GM21619 (cell line): Measurements from ENCODE around the gene SPTSSA.
"Not testable (repeated sequence)": the region's sequence is repeated elsewhere in the genome, so short reads cannot be mapped to it uniquely, and the experiment has no call there.

Experiments used
- ATAC-seq: cut with Tn5 transposase; IDR thresholded peaks from one replicate; pipeline ENCODE4 v1.9.1; 2021; ENCODE audit not compliant: unreplicated experiment

SPTSSA gene, protein sequence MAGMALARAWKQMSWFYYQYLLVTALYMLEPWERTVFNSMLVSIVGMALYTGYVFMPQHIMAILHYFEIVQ

DNA sequence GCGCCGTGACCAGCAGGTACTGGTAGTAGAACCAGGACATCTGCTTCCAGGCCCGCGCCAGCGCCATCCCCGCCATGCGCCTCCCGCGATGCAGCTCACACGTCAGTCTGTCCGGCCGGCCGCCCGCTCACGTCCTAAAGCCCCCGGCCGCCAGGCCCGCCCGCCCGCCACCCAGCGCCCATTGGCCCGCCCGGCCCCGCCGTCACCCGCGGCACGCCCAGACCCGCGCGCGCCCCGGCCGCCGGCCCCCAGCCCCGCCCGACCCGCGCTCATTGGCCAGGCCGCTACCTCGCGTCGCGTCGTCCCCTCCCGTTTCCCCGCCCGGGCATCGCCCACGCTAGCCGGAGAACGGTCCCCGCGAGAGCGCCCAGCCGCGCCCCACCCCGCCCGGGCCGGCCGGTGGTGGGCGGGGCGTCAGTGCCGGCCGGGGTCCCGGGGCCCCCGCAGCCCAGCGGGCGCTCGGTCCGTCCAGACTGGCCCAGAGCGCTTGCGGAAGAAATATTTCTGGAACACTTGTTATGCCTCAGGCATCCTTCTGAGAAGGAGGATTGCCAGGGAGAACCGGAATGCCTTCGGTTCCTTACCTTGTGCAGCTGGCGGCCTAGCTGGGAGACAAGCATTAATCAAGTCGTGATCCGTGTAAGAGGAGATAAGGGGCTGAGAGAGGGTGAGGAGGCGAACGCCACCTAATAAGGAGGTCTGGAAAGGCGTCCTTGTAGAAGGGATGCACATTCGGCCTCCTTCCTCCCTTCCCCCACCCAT is at the start of gene SPTSSA:
TSS of gene SPTSSA (minus strand) at position 109 of the 762 bp plus-strand sequence. CDS start at position 76, 33 bp downstream.
- peak; percentile 87 for ATAC-seq

DNA sequence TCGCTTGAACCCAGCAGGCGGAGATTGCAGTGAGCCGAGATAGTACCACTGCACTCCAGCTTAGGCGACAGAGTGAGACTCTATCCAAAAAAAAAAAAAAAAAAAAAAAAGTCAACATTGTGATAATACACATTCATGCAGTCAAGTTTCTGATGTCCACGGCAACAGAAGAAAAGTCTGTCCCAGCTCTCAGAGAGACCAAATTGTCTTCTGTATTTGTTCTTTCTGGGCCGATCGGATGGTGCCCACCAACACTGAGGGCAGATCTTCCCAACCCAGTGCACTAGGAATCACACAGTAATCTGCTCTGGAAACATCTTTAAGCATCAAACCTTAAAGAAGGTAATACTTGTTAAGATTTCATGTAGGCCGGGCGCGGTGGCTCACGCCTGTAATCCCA is 45.8 kb upstream of the SPTSSA start:
- no peak for ATAC-seq

DNA sequence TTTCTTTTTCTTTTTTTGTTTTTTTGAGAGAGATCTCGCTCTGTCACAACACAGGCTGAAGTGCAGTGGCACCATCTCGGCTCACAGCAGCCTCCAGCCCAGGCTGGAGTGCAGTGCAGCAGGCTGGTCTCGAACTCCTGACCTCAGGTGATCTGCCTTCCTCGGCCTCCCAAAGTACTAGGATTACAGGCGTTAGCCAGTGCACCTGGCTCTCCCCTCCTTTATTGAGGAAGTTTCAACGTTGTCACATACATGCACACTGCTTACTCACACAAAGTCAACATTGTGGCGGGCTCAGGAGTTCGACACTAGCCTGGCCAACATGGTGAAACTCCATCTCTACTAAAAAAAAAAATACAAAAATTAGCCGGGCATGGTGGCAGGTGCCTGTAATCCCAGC is 45.4 kb upstream of the SPTSSA start:
- no peak for ATAC-seq

DNA sequence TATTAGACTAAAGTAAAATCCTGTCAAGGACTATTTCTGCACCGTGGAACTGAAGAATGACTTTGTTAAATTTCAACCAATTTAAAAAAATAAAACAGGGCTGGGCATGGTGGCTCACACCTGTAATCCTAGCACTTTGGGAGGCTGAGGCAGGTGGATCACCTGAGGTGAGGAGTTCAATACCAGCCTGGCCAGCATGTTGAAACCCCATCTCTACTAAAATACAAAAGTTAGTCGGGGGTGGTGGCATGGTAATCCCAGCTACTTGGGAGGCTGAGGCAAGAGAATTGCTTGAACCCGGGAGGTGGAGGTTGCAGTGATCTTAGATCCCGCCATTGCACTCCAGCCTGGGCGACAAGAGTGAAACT is 43.1 kb upstream of the SPTSSA start:
- not testable (repeated sequence) for ATAC-seq

DNA sequence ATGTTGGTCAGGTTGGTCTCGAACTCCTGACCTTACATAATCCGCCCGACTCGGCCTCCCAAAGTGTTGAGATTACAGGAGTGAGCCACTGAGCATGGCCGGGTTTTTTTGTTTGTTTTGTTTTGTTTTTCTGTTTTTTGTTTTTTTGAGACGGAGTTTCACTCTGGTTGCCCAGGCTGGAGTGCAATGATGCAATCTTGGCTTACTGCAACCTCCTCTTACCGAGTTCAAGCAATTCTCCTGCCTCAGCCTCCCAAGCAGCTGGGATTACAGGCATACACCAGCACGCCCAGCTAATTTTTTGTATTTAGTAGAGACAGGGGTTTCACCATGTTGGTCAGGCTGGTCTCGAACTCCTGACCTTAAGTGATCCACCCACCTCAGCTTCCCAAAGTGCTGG is 42.0 kb upstream of the SPTSSA start:
- ATAC-seq, result not testable (repeated sequence)

DNA sequence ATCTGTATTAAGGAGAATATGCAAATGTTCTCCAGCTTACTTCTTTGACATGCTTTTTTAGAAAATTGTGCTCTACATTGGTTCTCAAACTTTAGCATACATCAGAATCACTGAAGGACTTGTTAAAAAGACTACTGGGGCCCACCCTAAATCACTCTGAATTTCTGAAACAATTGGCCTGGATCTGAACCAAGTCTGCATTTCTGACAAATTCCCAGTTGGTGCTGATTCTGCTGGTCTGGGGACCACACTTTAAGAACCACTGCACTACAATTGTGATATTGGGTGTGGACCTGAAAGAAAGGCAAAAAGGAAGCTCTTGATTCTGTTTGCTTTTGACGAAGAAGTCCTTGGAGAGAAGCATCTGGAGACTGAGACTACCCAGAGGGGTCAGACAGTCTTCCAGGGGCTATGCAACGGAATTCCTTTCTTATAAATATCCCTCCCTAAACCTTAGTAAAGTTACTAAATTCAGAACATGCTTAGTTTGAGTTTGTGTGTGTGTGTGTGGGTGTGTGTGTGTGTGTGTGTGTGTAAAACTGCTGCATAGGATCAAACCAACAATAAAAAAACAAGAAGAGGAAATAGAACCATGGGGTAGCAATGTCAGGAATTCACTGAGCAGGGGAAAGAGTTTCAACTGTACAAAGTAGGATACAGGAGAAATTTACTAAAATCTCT is 40.6 kb upstream of the SPTSSA start:
- ATAC-seq, result no peak

DNA sequence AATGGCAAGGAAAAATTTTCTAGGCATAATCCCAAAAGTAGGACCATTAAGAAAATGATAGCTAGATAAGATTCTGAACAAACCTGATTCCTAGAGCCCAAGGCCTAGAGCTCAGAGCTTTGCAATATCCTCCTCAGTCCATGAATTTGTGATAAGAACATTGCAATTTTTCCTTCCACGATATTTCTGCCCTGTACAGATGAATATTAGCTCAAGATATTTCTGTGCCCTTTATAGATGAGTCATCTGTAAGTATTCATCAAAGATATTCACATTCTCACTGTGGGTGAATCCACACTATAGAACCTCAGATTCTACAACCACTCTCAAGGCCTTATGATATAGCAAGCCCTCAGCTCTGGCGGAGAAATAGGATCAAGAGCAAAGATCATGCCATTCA is 40.0 kb upstream of the SPTSSA start:
- no peak for ATAC-seq

DNA sequence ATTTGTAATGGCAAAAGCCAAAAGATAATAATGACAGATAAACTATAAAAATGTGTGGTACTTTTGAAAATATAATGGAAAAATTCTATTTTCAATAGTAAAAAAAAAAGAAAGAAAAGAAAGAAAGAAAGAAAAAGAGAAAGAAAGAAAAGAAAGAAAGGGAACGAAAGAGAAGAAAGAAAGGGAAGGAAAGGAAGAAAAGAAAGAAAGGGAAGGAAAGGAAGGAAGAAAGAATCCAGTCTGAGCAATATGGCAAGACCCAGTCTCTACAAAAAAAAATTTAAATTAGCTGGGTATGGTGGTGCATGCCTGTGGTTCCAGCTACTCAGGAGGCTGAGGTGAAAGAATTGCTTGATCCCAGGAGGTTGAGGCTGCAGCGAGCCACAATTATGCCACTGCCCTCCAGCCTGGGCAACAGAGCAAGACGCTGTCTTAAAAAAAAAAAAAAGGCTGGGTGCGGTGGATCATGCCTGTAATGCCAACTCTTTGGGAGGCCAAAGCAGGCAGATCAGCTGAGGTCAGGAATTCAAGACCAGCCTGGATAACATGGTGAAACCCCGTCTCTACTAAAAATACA is 39.1 kb upstream of the SPTSSA start:
- no peak for ATAC-seq

DNA sequence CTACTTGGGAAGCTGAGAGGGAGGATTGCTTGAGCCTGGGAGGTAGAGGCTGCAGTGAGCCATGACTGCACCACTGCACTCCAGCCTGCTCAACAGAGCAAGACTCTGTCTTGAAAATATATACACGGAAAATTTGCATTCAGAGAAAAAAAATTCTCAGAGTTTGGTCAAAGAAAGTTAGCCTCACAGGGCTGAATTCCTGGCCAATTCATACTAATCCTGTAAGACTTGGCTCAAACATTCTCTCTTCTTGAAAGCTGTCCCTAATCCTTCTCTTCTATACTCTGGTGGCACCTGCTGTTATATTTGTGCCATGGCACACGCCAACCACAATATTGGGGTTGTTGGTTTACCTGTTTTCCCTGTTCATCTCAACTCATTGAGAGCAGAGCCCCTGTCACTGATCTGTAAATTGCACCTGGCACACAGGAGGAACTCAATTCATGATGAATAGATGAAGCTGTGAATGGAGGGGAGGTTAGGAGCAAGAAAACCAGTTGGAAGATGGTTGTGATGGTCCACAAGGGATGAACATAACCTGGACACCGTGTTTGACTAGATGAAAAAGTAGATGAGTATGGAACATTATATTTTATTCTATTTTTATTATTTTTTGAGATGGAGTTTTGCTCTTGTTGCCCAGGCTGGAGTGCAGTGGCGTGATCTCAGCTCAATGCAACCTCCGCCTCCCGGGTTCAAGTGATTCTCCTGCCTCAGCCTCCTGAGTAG is 36.8 kb upstream of the SPTSSA start:
- ATAC-seq, result peak; percentile 67

DNA sequence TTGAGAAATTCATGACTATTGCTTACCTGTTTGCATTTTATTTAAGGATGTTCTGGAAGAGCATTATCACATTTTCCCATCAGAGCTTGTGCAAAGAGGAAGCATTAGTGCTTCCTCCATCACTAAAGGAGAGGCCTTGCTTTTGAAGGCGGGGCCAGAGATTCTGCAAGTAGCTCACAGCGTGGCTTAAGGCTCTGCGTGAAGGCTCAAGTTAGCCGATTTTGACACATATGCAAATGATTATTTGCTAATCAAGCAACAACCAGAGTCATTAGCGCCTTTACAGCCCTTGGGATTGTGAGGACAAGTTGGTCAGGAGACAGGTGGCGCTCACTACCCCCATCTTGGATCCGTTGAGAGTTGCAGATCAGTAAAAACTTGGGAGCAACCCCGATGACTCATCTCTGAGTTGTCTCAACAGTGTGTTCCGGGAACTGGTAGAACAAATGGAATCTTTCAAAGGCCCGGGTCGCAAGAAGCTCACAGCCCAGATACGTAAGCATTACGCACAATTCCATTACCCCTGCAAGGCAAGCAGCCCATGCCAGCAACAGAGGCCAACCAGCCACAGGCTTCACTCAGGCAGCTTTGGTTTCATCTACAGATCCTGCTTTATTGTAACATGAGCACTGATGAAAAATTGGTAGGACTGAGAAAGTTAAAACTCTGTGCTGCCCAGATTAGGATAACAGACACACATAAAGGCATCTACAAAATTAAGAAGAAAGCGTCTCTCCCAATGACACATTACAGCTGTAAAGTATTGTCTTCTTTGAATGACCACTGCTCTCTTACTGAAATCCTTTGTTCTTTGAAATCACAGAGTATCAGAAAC is 34.9 kb upstream of the SPTSSA start:
- ATAC-seq, result no peak

DNA sequence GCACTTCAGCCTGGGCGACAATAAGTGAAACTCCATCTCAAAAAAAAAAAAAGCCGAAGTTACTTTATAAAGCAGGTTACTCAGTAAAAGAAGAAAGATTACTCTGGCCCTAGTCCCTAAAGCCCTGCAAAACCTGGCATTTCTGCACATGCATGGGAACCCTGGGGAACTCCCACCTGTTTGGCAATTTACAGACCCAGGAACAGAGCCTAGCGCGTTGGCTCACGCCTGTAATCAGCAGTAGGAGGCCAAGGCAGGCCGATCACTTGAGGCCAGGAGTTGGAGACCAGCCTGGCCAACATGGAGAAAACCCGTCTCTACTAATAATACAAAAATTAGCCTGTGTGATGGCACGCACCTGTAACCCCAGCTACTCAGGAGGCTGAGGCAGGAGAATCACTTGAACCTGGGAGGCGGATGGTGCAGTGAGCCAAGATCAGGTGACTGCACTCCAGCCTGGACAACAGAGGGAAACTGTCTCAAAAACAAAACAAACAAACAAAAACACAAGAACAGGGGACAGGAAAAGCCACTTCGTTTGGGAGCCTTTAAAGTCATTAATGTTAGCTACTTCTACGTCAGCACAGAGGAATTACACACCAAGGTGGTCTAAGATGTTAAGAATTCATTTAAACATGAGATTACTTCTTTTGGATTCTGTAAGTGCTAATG is 34.1 kb upstream of the SPTSSA start:
- no peak for ATAC-seq

DNA sequence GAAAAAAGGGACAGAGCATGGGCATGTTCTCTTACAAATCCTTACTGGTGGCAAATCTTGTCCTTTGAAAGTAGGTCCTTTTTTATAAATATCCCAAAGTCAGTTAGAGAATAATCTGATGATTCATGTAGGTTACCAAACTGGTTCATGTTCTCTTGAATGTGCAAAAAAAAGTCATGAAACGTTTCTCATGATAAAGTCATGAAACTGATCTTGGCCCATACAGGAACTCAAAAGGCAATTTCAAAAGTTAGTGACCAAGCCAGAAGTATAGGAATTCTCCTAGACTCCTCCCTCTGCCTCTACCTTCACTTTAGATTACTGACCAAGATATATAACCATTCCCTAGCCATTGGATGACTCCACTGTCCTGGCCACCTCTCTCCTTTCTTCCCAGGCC is 27.3 kb upstream of the SPTSSA start:
- no peak for ATAC-seq

DNA sequence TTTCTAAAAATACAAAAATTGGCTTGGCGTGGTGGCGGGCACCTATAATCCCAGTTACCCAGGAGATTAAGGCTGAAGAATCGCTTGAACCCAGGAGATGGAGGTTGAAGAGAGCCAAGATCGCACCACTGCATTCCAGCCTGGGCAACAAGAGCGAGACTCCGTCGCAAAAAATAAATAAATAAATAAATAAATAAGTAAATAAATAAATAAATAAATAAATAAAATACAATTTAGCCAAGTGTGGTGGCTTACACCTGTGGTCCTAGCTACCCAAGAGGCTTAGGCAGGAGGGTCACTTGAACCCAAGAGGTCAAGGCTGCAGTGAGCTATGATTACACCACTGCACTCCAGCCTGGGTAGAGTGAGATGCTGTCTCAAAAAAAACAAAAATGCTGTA is 26.5 kb upstream of the SPTSSA start:
- no peak for ATAC-seq

DNA sequence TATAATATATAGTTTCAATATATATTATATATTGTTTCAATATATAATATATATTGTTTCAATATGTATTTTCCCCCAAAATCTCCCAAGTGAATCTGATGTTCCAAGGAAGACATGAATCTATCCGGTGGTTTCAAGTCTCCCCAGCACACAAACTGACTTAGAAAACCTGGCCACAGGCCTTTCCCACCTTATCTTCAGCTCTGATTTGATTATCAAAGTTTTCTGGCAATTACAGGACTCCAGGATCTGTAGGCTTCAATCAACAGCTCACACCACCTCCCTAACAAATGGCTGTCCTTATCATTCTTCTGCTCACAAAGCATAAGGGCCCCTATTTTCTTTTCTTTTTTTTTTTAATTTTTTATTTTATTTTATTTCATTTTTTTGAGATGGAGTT is 22.7 kb upstream of the SPTSSA start:
- no peak for ATAC-seq

DNA sequence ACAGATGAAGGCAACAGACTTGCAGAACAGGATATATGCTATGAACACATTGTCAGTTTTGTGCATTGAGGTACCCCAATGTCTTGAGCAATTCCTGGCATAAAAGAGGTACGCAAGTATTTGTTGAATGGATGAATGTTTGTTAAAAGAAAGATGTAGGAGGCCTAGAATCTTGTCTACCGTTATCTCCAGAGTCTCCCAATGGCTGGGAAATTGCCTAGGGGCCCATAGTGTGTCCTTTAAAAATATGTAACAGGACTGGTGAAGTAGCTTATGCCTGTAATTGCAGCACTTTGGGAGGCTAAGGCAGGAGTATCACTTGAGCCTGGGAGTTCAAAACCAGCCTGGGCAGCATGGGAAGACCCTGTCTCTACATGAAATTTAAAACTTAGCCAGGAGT is 20.4 kb upstream of the SPTSSA start:
- ATAC-seq, result no peak

DNA sequence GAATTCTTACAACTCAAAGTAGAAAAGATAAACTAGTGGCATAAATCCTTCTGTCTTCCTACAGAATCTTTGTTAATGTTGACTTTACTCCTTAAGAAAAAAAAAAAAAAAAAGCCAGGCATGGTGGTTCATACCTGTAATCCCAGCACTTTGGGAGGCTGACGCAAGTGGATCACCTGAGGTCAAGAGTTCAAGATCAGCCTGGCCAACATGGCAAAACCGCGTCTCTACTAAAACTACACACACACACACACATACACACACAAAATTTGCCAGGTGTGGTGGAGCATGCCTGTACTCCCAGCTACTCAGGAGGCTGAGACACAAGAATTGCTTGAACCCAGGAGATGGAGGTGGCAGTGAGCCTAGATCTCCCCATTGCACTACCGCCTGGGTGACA is 17.7 kb upstream of the SPTSSA start:
- no peak for ATAC-seq

DNA sequence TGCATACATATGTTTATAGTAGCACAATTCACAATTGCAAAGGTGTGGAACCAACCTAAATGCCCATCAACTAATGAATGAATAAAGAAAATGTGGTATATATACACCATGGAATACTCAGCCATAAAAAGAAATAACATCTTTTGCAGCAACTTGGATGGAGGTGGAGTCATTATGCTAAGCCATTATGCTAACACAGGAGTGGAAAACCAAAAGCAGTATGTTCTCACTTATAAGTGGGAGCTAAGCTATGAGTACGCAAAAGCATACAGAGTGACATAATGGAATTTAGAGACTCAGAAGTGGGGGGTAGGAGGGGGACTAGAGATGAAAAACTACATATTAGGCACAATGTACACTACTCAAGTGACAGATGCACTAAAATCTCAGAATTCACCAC is 16.2 kb upstream of the SPTSSA start:
- ATAC-seq, result no peak

DNA sequence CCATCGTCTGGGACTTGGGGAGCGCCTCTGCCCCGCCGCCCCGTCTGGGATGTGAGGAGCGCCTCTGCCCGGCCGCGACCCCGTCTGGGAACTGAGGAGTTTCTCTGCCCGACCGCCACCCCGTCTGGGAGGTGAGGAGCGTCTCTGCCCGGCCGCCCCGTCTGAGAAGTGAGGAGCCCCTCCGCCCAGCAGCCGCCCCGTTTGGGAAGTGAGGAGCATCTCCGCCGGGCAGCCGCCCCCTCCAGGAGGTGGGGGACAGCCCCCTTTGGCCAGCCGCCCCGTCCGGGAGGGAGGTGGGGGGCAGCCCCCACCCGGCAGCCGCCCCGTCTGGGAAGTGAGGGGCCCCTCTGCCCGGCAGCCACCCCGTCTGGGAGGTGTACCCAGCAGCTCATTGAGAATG is 14.0 kb upstream of the SPTSSA start:
- ATAC-seq, result not testable (repeated sequence)

DNA sequence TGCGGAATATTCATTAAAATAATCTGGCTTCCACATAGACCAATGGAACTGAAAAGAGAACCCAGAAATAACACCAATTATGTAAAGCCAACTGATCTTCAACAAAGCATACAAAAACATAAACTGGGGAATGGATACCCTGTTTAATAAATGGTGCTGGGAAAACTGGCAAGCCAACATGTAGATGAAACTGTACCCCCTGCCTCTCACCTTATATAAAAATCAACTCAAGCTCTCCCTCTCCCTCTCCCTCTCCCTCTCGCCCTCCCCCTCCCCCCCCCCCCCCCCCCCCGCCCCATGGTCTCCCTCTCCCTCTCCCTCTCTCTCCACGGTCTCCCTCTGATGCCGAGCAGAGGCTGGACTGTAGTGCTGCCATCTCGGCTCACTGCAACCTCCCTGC is 13.1 kb upstream of the SPTSSA start:
- no peak for ATAC-seq

DNA sequence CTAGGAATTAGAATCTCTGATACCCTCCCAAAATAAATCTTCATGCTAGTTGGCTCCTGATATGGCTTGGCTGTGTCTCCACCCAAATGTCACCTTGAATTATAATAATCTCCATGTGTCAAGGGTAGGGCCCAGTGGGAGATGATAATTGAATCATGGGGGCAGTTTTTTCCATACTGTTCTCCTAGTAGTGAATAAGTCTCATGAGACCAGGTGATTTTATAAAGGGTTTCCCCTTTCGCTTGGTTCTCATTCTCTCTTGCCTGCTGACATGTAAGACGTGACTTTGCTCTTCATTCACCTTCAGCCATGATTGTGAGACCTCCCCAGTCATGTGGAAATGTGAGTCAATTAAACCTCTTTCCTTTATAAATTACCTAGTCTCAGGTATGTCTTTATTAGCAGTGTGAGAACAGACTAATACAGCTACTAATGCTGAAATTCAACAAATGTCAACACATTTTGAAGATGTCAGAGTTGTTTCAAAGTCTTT is 12.2 kb upstream of the SPTSSA start:
- no peak for ATAC-seq
